ENCODE data around the gene PTCD2.

PTCD2 gene

DNA sequence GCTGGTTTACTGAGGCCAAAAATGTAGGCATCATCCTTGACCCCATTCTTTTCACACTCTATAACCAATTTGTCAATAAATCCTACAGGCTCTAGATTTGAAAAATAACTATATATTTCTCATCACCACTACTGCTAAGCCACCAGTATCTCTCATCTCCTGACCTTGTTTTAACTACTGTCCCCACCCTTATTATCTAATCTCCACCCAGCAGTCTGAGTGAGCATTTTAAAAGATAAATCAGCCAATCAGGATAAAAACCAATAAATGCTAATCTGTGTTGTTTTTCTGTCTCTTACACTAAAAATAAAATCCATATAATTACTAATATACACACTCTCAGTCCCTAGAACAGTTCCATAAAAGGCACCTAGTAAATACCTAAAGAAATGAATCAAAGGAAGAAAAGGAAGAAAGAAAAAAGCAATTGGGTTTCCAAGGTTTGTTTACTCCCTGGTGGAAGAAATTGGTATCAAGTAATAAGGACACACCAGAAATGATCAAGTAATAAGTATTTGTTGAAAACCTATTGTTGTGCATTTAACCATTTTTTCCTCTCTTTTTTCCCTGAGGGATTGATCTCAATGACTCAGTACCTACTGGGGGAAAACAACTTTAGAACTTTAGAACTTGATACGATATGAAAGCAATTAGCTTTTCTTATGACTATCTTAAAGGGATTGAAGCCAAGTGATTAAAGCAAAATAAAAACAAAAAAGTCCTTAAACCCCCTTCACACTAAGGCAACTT lies 19.4 kb upstream of the PTCD2 start (continued):
- no peak for TF ChIP-seq SNAI2 (CRISPR knock-in tag; IDR thresholded peaks at IDR 0.05)
- no peak for TF ChIP-seq TCF4 (CRISPR knock-in tag; IDR thresholded peaks at IDR 0.05; ENCODE audit: borderline replicate concordance)
- no peak for TF ChIP-seq ZFP30 (CRISPR knock-in tag; IDR thresholded peaks at IDR 0.05)
- TF ChIP-seq ESRRG (CRISPR knock-in tag; IDR thresholded peaks at IDR 0.05): no peak
- TF ChIP-seq PPARA (CRISPR knock-in tag; IDR thresholded peaks at IDR 0.05; ENCODE audit: borderline replicate concordance): no peak

DNA sequence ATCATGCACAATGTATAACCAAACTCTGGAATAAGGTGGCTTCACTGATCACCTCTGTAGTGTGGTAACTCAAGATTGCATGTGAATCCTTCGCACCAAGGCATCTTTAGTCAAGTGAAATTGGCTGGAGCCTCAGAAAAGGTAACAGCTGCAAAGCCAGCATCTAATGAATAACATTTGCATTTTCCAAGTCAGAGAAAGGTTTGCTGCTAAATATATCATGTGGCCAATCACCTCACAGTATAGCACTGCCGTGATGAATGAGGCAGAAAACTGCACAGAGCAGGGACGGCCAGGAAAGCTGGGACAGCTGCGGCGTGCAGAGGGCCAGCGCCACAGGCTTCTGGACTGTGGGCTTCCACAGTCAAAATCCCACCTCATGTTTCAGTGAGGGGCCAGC lies 18.6 kb upstream of the PTCD2 start:
- TF ChIP-seq ESRRG (CRISPR knock-in tag; IDR thresholded peaks at IDR 0.05): no peak
- TF ChIP-seq SNAI2 (CRISPR knock-in tag; IDR thresholded peaks at IDR 0.05): no peak
- TF ChIP-seq TOX (CRISPR knock-in tag; IDR thresholded peaks at IDR 0.05; ENCODE audit: borderline replicate concordance): no peak
- ATAC-seq: no peak

DNA sequence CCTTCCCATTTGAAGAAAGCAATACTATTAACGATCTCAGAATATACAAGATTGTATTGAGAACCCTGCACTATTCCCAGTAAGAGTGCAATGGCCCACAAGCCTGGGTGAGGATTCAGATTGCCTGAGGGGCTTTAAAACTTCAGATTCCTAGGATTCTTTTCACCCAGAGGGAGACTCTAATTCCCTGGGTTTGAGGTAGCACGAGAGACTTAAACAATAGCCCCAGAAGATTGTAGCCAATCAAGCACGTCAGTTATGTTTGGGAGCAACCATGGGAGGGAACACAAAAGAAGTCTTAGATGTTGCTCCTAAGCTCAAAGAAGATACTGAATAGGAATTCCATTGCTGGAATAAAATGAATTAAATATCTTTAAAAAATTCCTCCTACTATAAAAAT lies 18.0 kb upstream of the PTCD2 start:
- TF ChIP-seq GLIS3 (CRISPR knock-in tag; IDR thresholded peaks at IDR 0.05): no peak
- TF ChIP-seq ZC3H10 (CRISPR knock-in tag; IDR thresholded peaks at IDR 0.05): no peak
- TF ChIP-seq ESRRG (CRISPR knock-in tag; IDR thresholded peaks at IDR 0.05): no peak
- no peak for TF ChIP-seq OSR1 (CRISPR knock-in tag; IDR thresholded peaks at IDR 0.05)
- no peak for TF ChIP-seq ZNF70 (CRISPR knock-in tag; IDR thresholded peaks at IDR 0.05)
- TF ChIP-seq SNAI2 (CRISPR knock-in tag; IDR thresholded peaks at IDR 0.05): no peak
- TF ChIP-seq, protein P1, sequence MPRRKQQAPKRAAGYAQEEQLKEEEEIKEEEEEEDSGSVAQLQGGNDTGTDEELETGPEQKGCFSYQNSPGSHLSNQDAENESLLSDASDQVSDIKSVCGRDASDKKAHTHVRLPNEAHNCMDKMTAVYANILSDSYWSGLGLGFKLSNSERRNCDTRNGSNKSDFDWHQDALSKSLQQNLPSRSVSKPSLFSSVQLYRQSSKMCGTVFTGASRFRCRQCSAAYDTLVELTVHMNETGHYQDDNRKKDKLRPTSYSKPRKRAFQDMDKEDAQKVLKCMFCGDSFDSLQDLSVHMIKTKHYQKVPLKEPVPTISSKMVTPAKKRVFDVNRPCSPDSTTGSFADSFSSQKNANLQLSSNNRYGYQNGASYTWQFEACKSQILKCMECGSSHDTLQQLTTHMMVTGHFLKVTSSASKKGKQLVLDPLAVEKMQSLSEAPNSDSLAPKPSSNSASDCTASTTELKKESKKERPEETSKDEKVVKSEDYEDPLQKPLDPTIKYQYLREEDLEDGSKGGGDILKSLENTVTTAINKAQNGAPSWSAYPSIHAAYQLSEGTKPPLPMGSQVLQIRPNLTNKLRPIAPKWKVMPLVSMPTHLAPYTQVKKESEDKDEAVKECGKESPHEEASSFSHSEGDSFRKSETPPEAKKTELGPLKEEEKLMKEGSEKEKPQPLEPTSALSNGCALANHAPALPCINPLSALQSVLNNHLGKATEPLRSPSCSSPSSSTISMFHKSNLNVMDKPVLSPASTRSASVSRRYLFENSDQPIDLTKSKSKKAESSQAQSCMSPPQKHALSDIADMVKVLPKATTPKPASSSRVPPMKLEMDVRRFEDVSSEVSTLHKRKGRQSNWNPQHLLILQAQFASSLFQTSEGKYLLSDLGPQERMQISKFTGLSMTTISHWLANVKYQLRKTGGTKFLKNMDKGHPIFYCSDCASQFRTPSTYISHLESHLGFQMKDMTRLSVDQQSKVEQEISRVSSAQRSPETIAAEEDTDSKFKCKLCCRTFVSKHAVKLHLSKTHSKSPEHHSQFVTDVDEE (CRISPR knock-in tag; IDR thresholded peaks at IDR 0.05): no peak
- TF ChIP-seq, protein P2, sequence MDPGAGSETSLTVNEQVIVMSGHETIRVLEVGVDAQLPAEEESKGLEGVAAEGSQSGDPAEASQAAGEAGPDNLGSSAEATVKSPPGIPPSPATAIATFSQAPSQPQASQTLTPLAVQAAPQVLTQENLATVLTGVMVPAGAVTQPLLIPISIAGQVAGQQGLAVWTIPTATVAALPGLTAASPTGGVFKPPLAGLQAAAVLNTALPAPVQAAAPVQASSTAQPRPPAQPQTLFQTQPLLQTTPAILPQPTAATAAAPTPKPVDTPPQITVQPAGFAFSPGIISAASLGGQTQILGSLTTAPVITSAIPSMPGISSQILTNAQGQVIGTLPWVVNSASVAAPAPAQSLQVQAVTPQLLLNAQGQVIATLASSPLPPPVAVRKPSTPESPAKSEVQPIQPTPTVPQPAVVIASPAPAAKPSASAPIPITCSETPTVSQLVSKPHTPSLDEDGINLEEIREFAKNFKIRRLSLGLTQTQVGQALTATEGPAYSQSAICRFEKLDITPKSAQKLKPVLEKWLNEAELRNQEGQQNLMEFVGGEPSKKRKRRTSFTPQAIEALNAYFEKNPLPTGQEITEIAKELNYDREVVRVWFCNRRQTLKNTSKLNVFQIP (CRISPR knock-in tag; IDR thresholded peaks at IDR 0.05; ENCODE audit: borderline replicate concordance, low read depth): no peak
- TF ChIP-seq BACH2 (CRISPR knock-in tag; IDR thresholded peaks at IDR 0.05; ENCODE audit: borderline replicate concordance): no peak
- TF ChIP-seq ZFP3 (CRISPR knock-in tag; IDR thresholded peaks at IDR 0.05): no peak
- no peak for TF ChIP-seq ZNF8 (CRISPR knock-in tag; IDR thresholded peaks at IDR 0.05)
- no peak for TF ChIP-seq CSDC2 (CRISPR knock-in tag; IDR thresholded peaks at IDR 0.05)
- no peak for TF ChIP-seq ZNF565 (CRISPR knock-in tag; conservative IDR thresholded peaks at IDR 0.05; ENCODE audit: low read depth)
- TF ChIP-seq, protein P3, sequence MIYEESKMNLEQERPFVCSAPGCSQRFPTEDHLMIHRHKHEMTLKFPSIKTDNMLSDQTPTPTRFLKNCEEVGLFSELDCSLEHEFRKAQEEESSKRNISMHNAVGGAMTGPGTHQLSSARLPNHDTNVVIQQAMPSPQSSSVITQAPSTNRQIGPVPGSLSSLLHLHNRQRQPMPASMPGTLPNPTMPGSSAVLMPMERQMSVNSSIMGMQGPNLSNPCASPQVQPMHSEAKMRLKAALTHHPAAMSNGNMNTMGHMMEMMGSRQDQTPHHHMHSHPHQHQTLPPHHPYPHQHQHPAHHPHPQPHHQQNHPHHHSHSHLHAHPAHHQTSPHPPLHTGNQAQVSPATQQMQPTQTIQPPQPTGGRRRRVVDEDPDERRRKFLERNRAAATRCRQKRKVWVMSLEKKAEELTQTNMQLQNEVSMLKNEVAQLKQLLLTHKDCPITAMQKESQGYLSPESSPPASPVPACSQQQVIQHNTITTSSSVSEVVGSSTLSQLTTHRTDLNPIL (CRISPR knock-in tag; IDR thresholded peaks at IDR 0.05; ENCODE audit: low read depth): no peak
- TF ChIP-seq TCF4 (CRISPR knock-in tag; IDR thresholded peaks at IDR 0.05; ENCODE audit: borderline replicate concordance): no peak
- no peak for TF ChIP-seq ISL1 (CRISPR knock-in tag; IDR thresholded peaks at IDR 0.05)
- TF ChIP-seq, protein P4, sequence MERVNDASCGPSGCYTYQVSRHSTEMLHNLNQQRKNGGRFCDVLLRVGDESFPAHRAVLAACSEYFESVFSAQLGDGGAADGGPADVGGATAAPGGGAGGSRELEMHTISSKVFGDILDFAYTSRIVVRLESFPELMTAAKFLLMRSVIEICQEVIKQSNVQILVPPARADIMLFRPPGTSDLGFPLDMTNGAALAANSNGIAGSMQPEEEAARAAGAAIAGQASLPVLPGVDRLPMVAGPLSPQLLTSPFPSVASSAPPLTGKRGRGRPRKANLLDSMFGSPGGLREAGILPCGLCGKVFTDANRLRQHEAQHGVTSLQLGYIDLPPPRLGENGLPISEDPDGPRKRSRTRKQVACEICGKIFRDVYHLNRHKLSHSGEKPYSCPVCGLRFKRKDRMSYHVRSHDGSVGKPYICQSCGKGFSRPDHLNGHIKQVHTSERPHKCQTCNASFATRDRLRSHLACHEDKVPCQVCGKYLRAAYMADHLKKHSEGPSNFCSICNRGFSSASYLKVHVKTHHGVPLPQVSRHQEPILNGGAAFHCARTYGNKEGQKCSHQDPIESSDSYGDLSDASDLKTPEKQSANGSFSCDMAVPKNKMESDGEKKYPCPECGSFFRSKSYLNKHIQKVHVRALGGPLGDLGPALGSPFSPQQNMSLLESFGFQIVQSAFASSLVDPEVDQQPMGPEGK (CRISPR knock-in tag; IDR thresholded peaks at IDR 0.05; ENCODE audit: borderline replicate concordance): no peak
- no peak for TF ChIP-seq ARNTL (CRISPR knock-in tag; IDR thresholded peaks at IDR 0.05; ENCODE audit: borderline replicate concordance, low read depth)

More for the DNA sequence above, 18.0 kb upstream of the PTCD2 start:
- ATAC-seq: no peak
